Fibroblast of skin of right biceps (primary cell): Measurements from ENCODE around the gene ZBTB37.
A peak's percentile ranks its signal among the peaks of the same experiment; 100 is the strongest.
"Not testable (repeated sequence)": the region's sequence is repeated elsewhere in the genome, so short reads cannot be mapped to it uniquely, and the experiment has no call there.

Experiments
- DNase-seq: peaks from one replicate; pipeline ENCODE4 v3.0.0-alpha.2; 2013

The ZBTB37 gene

GRCh38 chr1:173865468-173866164 lies 2.6 kb upstream of the ZBTB37 start:
- DNase-seq: no peak

- DNase-seq: no peak
Measured at GRCh38 chr1:173866413-173867115, 1.6 kb upstream of the ZBTB37 start.

GRCh38 chr1:173867141-173867752 lies 933 bp upstream of the ZBTB37 start:
- DNase-seq: no peak

DNA sequence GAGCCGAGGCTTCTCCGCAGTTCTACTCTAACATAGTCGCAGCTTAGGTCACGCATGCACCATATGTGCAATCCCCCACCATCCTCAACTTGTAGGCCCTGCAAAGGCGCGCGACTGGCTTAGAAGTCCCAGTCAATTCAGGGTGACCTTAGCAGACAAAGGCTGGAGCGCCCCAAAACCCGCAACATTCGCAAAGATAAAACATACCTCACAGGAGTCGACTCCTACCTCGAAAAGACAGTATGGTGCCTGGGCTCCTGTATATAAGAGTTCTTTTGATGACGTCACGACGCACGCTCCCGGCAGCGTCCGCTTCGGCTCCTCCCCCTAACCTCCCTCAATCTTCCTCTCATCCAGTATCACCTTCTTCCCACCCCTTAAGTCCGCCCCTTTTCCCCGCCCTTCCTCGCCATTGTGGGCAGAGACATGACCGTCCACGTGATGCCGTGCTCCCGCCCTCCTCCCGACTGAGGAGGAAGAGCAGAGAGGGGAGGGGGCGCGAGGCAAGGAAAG lies 371 bp upstream of the ZBTB37 start, which contains the start of gene GAS5:
TSS of gene GAS5 (minus strand) at position 237 of the 513 bp plus-strand sequence.
- DNase-seq: peak; percentile 100

DNA sequence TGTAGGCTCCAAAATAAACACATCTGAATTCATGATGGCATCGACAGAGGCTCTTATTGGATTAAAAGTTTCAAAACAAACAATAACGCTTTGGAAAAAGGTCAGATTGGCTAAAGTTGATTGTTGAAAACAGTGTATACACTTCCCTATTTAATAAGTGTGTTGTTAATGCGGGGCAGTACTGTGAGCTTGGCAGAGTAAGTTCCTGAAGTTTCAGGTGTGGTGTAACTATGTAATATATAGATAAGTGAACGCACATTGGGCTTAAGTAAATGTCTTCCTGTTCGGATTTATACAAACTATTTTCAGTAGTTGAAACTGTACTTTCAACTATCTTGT lies 810 bp downstream of the ZBTB37 start:
- DNase-seq: no peak

DNA sequence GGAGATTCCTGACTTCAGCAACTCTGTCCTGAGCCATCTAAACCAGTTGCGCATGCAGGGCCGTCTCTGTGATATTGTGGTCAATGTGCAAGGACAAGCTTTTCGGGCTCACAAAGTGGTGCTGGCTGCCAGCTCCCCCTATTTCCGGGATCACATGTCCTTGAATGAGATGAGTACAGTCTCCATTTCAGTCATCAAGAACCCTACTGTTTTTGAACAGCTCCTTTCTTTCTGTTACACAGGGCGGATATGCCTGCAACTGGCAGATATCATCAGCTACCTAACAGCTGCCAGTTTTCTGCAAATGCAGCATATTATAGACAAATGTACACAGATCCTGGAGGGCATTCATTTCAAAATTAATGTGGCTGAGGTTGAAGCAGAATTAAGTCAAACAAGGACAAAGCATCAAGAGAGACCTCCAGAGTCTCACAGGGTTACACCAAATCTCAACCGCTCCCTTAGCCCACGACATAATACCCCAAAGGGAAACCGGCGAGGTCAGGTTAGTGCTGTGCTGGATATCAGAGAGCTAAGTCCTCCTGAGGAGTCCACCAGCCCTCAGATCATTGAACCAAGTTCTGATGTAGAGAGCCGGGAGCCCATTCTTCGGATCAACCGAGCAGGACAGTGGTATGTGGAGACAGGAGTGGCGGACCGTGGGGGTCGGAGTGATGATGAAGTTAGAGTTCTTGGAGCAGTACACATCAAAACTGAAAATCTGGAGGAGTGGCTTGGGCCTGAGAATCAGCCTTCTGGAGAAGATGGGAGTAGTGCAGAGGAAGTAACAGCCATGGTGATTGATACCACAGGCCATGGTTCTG lies 2.3 kb downstream of the ZBTB37 start:
- no peak for DNase-seq

- DNase-seq: no peak
Measured at GRCh38 chr1:173871091-173871490, 2.9 kb downstream of the ZBTB37 start.

DNA sequence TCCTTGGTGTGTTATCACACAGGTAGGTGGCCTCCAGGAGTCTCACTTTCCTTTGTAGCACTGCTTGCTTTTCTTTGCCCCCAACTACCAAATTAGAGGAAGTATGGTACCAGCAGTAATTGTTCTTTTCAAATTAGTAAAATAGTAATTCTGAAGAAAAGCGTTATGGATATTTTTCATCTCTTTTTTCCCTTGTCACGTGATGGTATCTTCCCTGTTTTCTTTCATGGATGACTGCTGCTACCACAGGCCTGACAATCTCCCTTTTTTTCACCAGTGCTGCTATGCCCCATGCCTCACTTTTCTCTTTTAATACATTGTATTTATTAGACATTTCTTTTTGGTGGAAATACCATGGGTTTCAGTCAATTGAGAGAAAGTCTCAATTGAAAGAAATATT lies 3.3 kb downstream of the ZBTB37 start:
- no peak for DNase-seq

- no peak for DNase-seq
Measured at GRCh38 chr1:173876732-173877131, 8.6 kb downstream of the ZBTB37 start.

DNA sequence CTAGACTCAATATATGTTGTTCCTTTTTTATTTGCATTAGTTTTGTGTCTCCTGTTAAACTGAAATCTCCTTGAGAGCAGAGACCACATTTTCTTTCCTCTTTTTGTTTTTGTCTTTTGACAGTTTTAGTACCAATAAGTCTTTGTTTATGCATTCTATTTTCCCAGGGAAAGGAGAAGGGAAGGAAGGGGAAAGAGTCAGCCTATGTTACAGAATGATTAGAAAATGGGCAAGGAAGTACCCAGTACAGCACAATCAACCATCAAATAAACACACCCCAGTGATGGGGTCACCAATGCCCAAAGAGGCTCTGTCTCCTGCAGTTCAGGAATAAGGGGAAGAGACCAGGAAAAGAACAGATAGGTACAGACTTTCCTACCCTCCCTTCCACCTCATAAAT lies 10.1 kb downstream of the ZBTB37 start:
- no peak for DNase-seq

GRCh38 chr1:173881117-173881516 lies 12.9 kb downstream of the ZBTB37 start:
- not testable (repeated sequence) for DNase-seq

DNA sequence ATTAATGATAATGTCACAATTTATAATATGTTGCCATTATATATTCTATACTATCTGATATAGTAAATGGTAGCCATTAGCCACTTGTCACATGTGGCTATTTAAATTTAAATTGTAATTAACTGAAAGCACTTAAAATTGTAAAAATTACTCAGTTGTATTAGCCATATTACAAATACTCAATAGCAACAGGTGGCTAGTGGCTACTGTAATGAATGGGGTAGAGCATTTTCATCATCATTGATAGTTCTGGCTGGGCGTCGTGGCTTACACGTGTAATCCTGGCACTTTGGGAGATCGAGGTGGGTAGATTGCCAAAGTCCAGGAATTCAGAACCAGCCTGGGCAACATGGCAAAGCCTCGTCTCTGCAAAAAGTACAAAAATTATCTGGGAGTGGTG lies 16.5 kb downstream of the ZBTB37 start:
- DNase-seq: no peak

DNA sequence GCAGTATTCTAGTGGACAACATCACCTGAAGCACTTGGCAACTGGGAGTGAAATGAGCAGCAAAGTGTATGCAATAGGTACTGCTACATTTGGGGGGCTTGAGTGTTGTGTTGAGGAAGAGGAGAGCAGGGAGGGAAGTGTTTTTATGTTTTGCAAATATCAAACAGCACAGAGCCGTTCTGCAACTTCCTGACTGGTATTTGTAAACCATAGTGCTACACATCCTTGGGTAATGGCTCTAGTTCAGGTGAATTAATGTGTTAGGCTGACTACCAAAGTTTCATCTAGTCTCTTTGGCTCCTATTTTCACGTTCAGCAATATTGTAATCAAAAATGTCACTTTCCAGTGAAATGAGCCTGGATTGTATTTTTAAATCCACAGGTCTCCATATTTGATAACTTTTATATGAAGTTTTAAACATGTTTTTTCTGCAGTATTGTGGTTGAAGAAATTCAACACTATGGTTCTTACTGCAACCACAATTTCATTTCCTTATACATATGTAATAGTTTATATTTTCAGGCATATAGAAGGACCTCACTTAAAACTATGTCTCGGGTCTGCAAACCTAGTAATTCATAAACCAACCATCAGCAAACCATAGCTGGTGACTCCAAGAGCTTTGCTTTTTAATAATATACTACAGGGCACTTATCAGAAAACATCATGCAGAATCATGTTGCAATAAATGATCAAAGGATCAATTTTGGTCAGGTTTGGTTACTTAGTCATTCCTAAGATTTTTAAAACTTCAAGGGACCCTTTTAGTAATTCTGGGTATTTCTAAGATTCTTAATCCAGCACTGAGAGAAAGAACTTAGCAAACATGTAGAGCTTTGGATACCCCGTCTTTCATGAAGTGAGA lies 18.8 kb downstream of the ZBTB37 start:
- DNase-seq: no peak

DNA sequence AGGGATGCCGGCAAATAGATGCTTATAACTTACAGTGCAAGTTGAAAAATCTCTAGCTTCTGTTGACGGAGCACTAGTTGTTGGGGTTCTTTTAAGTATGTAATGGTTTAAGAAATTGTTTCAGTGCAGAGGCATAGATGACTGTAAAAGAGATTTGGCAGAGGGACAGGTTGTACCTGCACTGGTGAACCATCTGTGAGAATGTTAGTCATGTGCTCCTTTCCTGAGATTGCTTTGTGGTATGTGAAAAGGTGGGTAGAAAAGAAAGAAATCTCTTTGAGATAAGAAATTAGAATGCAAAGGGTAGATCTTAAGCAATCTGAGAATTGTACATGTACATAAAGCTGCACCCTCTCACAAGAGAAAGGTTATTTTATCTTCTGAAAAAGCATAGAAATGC lies 19.4 kb downstream of the ZBTB37 start:
- no peak for DNase-seq

DNA sequence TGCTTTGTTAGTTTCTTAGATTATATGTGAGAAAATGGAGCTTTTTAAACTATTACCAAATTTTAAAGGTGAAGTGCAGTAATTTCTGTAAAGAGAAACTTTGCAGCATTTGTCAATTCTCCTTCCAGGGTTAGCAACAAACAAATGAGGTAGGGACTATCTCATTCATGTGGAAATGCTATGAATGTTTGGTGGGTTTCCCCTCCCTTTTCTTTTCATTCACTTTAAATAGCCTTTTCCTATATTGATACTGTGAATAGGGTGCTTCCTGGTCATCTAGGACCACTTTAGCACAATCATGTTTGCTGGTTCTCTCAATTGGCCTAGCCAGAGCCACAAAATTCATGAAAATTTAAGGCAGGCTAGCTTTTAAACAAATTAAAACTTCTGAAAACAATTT lies 20.6 kb downstream of the ZBTB37 start:
- no peak for DNase-seq

GRCh38 chr1:173889885-173890284 lies 21.7 kb downstream of the ZBTB37 start:
- no peak for DNase-seq

DNA sequence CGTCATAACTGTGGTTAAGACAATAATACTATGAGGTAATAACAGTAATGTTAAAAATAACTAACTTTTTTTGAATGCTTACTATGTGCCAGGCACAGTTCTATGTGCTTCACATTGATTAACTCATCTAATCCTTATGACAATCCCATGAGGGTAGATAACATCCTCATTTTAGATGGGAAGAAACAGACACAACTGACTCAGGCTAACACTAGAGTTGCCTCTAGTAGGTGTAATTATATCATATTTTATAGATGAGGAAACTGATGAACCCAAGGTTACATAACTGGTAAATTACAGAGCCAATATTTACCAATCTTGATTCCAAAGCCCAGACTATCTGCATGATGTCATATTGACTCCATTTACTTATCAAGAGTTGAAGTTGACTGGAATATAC lies 25.4 kb downstream of the ZBTB37 start:
- no peak for DNase-seq

- DNase-seq: no peak
Measured at GRCh38 chr1:173894189-173894588, 26.0 kb downstream of the ZBTB37 start.

- DNase-seq: no peak
Measured at GRCh38 chr1:173900427-173900826, 32.2 kb downstream of the ZBTB37 start.

DNA sequence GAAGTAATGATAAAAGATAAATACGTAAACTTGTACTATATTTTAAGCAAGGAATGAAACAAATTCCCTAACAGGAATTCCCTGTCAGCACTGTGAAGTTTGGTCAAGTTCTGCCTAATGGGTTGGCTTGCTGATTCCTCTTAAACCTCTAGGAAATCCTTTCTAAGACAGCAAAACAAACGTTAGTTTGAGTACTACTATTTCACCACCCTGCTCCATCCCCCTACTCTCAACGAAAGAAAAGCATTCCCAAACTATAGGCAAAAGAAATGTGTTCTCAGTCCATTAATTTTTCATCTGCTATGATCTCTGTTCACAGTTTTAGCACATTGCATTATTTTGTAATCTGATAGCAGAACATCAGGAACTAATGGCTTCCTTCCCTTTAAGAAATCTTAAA lies 32.8 kb downstream of the ZBTB37 start:
- DNase-seq: no peak

DNA sequence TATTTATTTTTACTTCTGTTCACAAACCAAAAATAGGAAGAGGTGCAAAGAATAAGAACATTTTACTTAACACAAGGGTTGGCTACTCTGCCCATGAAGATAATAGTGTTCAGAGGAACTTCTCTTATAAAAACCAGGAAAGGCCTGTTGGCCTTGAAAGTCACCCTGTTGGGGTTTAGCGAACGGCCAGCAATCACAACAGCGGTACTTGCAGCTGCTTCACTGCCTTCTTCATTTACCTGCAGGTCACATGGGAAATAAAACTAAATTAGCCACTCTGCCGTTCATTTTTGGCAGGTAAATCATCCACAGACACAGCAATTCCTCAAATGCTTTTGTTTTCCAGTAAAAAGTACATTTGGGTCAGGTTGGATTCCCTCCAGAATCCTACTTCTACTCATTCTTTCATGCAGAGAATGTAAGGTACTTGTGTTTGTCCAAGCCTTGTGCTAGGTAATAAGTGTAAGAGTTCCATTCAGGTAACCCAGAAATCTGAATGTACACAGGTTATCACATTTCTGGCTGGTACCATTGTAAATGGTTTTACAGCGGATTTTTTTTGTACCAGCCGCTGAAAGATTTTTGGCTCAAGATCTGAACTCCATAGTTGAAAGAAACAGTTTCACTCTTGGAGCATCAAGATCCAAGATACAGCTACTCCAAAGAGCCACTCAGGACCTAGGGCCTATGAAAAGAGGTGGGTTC lies 35.8 kb downstream of the ZBTB37 start:
- no peak for DNase-seq

DNA sequence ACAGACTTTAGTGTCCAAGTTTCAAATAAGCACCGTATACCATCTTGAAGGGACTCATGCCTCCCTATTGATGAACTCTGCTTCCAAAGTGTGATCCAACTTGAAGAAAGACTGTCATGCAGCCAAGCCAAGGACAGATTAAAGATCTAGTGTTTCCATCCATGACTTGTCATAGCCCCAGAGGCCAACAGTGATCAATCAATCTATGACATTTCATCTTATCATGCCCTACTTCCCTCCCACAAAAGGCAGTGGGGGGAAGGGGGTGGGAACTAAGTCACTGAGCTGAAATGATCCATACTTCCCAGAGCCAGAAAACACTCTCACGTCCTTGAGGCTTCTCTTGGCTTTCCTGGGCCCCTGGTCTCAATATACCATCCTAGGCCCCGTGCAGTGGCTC lies 44.9 kb downstream of the ZBTB37 start:
- DNase-seq: no peak
